Measurements from ENCODE around the gene IL17A.

Gene IL17A

DNA sequence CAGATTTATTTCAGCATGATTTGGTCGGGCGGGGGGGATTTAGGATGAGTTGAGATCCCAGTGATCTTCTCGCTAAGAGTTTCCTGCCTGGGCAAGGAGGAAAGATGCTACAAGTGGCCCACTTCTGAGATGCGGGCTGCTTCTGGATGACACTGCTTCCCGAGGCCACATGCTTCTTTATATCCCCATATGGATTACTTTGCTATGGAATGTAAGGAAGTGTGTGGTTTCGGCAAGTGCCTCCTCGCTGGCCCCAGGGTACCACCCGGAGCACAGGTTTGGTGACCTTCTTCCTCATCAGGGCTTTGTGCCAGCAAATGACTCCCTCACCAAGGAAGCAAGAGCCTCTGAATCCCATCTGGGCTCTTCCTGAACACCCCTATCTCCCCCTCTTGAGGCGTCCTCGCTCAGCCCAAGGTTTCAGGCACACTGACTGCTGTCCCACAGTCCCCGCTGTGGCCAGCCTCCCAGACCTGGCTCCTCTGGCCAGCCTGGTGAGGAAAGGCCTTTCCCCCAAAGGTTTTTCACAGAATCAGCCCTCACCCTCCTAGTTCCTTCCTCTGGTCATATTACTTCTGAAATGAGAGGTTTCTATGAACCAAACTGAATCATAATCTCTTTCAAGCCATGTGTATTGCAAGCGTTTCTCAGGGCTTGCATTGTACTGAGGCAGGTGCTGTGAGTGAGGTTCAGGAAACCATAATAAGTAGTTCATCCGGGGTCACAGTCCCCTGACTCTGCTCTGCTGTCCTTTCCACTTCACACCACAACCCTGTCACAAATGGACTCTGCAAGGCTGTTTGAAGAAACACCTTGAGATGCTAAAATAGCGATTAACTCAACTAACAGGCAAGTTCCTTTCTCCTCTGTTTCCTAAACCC, 41.7 kb upstream of the IL17A start:
- no peak for TF ChIP-seq CTCF (IDR thresholded peaks at IDR 0.05; ENCODE audit: low read depth, low read length)
- DNase-seq (ENCODE audit: extremely low read depth, low read depth), result no peak

GRCh38 chr6:52146851-52147445, 39.2 kb upstream of the IL17A start:
- DNase-seq (ENCODE audit: extremely low read depth, low read depth), result no peak
- no peak for TF ChIP-seq CTCF (IDR thresholded peaks at IDR 0.05; ENCODE audit: low read depth, low read length)

DNA sequence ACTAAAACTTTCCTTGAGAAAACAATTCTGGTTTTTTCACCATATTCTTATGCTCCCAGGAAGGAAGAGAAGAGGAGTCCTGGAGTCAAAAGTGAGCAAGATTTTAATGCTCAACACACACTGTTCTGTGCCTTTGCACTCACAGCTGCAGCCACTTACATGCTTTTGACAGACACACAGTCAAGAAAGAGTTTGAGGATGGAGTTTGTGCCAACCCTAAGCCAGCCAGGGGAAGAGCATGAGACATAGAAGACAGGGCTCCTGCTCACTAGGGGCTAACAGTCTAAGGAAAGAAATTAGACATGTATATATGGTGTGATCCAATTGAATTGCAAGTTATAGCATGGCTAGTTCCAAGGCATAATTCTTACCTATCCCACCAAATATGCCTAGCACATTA, 37.1 kb upstream of the IL17A start:
- no peak for TF ChIP-seq CTCF (IDR thresholded peaks at IDR 0.05; ENCODE audit: low read depth, low read length)
- no peak for DNase-seq (ENCODE audit: extremely low read depth, low read depth)

DNA sequence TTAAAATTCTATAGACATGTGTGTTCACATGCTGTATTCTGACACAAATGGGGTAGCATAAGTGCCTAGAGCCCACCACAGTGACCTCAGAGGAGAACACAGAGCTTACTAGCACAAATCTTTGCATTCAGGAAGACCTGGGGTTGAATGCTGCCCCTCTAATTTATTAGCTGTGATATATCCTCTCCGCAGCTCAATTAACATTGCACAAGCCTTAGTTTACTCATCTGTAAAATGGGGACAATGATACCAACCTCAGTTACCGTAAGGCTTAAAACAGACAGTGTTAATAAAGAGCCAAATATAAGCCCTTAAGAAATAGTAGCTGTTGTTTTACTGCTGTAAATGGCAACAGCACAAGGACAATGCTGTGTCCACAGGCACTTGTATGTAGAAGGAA, 36.2 kb upstream of the IL17A start:
- no peak for DNase-seq (ENCODE audit: extremely low read depth, low read depth)

DNA sequence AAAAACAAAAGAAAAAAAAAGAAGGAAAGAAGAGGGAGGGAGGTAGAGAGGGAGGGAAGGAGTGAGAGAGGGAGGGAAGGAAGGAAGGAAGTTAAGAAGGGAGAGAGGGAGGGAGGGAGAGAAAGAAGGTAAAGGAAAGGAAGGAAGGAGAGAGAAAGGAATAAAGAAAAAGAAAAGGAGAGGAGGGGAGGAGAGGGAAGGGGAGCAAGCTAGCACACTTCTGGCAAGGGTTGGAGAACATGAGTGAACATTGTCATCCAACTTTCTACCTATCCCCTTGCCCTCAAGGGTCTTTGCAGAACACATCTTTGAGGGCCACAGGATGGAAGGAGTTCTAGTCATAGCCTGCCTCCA, 34.1 kb upstream of the IL17A start:
- TF ChIP-seq CTCF (IDR thresholded peaks at IDR 0.05; ENCODE audit: low read depth, low read length), result no peak
- no peak for DNase-seq (ENCODE audit: extremely low read depth, low read depth)

More for the DNA sequence above, 36.2 kb upstream of the IL17A start:
- no peak for TF ChIP-seq CTCF (IDR thresholded peaks at IDR 0.05; ENCODE audit: low read depth, low read length)

DNA sequence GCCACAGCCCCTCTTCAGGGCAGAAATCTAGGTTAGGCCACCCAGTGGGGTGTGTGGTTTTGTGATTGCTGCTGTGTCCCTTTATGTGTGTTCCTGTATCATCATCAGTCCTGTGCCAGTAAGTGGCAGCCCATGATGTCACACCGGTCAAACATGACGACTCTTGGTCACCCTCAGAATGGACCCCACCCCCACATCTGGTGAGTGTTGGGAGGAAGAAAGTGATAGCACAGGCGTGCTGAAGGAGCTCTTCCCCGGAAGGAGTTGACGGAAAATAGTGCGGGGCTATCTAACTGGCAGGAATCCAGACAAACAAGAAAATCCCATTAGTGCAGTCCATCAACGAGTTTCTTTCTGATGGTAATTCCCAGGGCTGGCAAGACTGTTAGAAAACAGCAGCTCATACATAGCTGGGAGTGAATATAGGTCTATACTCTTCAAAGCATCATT, 33.4 kb upstream of the IL17A start:
- no peak for TF ChIP-seq CTCF (IDR thresholded peaks at IDR 0.05; ENCODE audit: low read depth, low read length)

GRCh38 chr6:52154381-52154780, 31.8 kb upstream of the IL17A start:
- DNase-seq (ENCODE audit: extremely low read depth, low read depth), result no peak
- no peak for TF ChIP-seq CTCF (IDR thresholded peaks at IDR 0.05; ENCODE audit: low read depth, low read length)

More for the DNA sequence above, 33.4 kb upstream of the IL17A start:
- no peak for DNase-seq (ENCODE audit: extremely low read depth, low read depth)

All from AG09319 (cell line).